ENCODE data around the gene ZNF764.
"Not testable (repeated sequence)": the region's sequence is repeated elsewhere in the genome, so short reads cannot be mapped to it uniquely, and the experiment has no call there.

The ZNF764 gene

GRCh38 chr16:30539000-30539964, 18.9 kb downstream of the ZNF764 start:
- Histone ChIP-seq H3K27me3 (ENCODE audit: insufficient read depth, low read length, poor library complexity, severe bottlenecking) (no peaks in the 10 kb centered on the region), H3K4me1 (ENCODE audit: insufficient read depth, low read length, poor library complexity, severe bottlenecking) (peaks cover 6% of the 10 kb centered on the region), H3K9me2 (replicated peaks; ENCODE audit: low read depth, low read length) (no peaks in the 10 kb centered on the region), H4K20me1 (ENCODE audit: insufficient read depth, low read length, poor library complexity, severe bottlenecking) (no peaks in the 10 kb centered on the region), H3K4me3 (ENCODE audit: low read length, poor library complexity, severe bottlenecking) (no peak overlapping the region), H3F3A (ENCODE audit: low read depth) (no peaks in the 10 kb centered on the region), H2AFZ (ENCODE audit: low read length) (no peak overlapping the region), H3K79me2 (ENCODE audit: insufficient read depth, low read length) (peaks cover 29% of the 10 kb centered on the region), H3K9me3 (ENCODE audit: insufficient read depth, low read depth, low read length) (no peaks in the 10 kb centered on the region), H3K36me3 (ENCODE audit: insufficient read depth, low read length) (no peaks in the 10 kb centered on the region), H3K9ac (ENCODE audit: low read depth, low read length, poor library complexity, severe bottlenecking) (no peak overlapping the region), H3K4me2 (ENCODE audit: low read depth, low read length, poor library complexity, severe bottlenecking) (no peak overlapping the region)
- TF ChIP-seq EZH2phosphoT487 (IDR thresholded peaks at IDR 0.05; ENCODE audit: borderline replicate concordance) (no peak), CTCF (conservative IDR thresholded peaks at IDR 0.05; ENCODE audit: low read length) (no peak)

- not testable (repeated sequence) for H3K4me1 ChIP-seq (ENCODE audit: insufficient read depth, low read length, poor library complexity, severe bottlenecking); H3K9me3 ChIP-seq (ENCODE audit: insufficient read depth, low read depth, low read length); H3F3A ChIP-seq (ENCODE audit: low read depth); H4K20me1 ChIP-seq (ENCODE audit: insufficient read depth, low read length, poor library complexity, severe bottlenecking); H3K36me3 ChIP-seq (ENCODE audit: insufficient read depth, low read length); H2AFZ ChIP-seq (ENCODE audit: low read length); H3K27me3 ChIP-seq (ENCODE audit: insufficient read depth, low read length, poor library complexity, severe bottlenecking); H3K9me2 ChIP-seq (replicated peaks; ENCODE audit: low read depth, low read length)
- H3K79me2 ChIP-seq (ENCODE audit: insufficient read depth, low read length): peaks cover 54% of the 10 kb centered on the region
- peak overlapping the region; percentile 96 for H3K9ac ChIP-seq (ENCODE audit: low read depth, low read length, poor library complexity, severe bottlenecking)
- H3K4me2 ChIP-seq (ENCODE audit: low read depth, low read length, poor library complexity, severe bottlenecking): peak overlapping the region; percentile 85
- H3K4me3 ChIP-seq (ENCODE audit: low read length, poor library complexity, severe bottlenecking): peak overlapping the region; percentile 96
These were observed 21.7 kb downstream of the ZNF764 start for GRCh38 chr16:30536391-30537024.

DNA sequence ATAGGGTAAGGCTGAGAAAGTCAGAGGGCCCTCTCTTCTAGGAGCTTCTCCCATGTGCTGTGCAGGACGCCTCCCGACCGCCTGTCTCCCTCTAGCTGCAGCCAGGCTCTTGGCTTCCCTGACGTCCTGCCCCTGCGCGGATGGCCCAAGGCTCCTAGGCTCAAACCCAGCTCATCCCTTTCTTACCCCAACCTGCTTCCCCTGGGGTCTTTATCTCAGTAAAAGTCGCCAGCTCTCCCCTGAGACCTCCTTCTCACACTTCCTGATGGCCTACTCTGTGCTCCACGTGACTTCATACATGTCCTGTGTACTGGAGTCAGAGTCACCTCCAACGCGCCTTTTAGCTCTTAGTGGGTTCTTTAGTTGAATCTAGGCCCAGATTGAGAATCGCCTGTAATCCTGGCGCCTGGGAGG, 22.4 kb downstream of the ZNF764 start:
- Histone ChIP-seq H3K4me3 (ENCODE audit: low read length, poor library complexity, severe bottlenecking) (peak overlapping the region; percentile 96), H3K4me2 (ENCODE audit: low read depth, low read length, poor library complexity, severe bottlenecking) (peak overlapping the region; percentile 85), H3K4me1 (ENCODE audit: insufficient read depth, low read length, poor library complexity, severe bottlenecking) (peaks cover 10% of the 10 kb centered on the region), H3F3A (ENCODE audit: low read depth) (no peaks in the 10 kb centered on the region), H3K9me3 (ENCODE audit: insufficient read depth, low read depth, low read length) (no peaks in the 10 kb centered on the region), H2AFZ (ENCODE audit: low read length) (peak overlapping the region; percentile 80; the same call in 1 of the 2 replicates), H4K20me1 (ENCODE audit: insufficient read depth, low read length, poor library complexity, severe bottlenecking) (peaks cover 7% of the 10 kb centered on the region), H3K36me3 (ENCODE audit: insufficient read depth, low read length) (no peaks in the 10 kb centered on the region; the same call in 1 of the 2 replicates), H3K9me2 (replicated peaks; ENCODE audit: low read depth, low read length) (no peaks in the 10 kb centered on the region), H3K27me3 (ENCODE audit: insufficient read depth, low read length, poor library complexity, severe bottlenecking) (no peaks in the 10 kb centered on the region), H3K79me2 (ENCODE audit: insufficient read depth, low read length) (peaks cover 58% of the 10 kb centered on the region), H3K9ac (ENCODE audit: low read depth, low read length, poor library complexity, severe bottlenecking) (peak overlapping the region; percentile 96)
- no peak for TF ChIP-seq EZH2phosphoT487 (IDR thresholded peaks at IDR 0.05; ENCODE audit: borderline replicate concordance)
- TF ChIP-seq CTCF (conservative IDR thresholded peaks at IDR 0.05; ENCODE audit: low read length): peak; percentile 67
